IPS-NIHi7 (cell line): Measurements from ENCODE around the gene NRG4.
"Not testable (repeated sequence)": the region's sequence is repeated elsewhere in the genome, so short reads cannot be mapped to it uniquely, and the experiment has no call there.

Experiments used
- DNase-seq: peaks from one replicate; pipeline ENCODE4 v3.0.0; 2012; ENCODE audit warnings: mixed read lengths; ENCODE audit errors: extremely low spot score

The NRG4 gene, protein sequence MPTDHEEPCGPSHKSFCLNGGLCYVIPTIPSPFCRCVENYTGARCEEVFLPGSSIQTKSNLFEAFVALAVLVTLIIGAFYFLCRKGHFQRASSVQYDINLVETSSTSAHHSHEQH

DNA sequence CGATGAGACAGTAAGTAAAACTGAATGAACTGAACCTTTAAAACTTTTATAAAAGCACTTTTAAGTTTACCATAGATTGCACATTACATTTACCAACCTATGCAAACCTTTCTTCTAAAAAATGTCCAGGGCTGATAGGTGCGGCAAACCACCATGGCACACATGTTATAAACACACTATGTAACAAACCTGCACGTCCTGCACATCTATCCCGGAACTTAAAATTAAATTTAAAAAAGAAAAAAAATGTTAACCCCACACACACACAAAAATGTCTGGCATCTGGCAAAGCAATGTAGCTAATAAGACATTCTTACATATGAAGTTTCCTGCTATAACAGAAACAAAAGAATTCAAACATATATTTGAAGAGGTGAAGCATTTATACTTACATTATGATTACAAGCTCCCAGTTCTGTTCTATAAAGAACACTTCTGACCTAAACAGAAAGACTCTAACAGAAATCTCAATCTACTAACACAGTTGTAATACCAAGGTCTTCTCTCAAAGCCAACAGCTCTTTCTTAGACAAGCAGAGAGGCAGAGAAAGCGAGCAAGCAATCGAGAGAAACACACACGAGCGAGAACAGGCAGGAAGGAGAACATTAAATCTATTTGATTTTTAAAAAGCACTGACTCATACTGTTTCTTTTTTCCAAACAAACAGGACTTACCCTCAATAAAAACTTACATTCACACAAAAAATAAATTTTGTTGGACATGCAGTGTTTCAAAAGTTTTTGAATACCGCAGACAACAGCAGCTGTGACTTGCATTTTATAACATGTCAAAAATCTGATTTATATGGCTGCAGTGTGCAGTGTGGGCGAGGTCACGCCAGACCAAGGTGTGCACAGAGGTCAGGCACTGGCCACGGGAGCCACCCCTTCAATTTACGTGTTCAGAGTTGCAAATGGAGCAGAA is at the start of gene NRG4:
Gene NRG4, minus strand, starts transcription at position 798 of the 925 bp plus-strand sequence. CDS start 1,194 bp downstream, outside the sequence.
- DNase-seq = no peak

DNA sequence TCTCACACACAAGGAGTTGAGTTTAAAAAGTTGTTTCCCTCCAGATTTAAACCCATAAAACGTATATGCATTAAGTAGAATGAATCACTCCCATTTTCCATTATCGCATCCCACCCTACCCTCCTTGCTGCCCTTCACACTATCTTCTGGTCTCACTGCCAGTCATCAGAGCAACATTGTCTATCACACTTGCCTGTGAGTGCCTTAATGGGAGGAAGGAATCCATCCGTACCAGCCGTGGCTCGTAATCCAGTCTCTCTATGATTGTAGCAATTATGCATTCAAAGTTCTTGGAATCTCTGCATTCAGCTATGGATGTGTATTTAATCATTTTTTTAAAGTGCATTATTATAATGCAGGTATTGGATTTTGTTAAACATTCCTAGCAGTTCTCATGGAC is 49.5 kb upstream of the NRG4 start:
- no peak for DNase-seq

DNA sequence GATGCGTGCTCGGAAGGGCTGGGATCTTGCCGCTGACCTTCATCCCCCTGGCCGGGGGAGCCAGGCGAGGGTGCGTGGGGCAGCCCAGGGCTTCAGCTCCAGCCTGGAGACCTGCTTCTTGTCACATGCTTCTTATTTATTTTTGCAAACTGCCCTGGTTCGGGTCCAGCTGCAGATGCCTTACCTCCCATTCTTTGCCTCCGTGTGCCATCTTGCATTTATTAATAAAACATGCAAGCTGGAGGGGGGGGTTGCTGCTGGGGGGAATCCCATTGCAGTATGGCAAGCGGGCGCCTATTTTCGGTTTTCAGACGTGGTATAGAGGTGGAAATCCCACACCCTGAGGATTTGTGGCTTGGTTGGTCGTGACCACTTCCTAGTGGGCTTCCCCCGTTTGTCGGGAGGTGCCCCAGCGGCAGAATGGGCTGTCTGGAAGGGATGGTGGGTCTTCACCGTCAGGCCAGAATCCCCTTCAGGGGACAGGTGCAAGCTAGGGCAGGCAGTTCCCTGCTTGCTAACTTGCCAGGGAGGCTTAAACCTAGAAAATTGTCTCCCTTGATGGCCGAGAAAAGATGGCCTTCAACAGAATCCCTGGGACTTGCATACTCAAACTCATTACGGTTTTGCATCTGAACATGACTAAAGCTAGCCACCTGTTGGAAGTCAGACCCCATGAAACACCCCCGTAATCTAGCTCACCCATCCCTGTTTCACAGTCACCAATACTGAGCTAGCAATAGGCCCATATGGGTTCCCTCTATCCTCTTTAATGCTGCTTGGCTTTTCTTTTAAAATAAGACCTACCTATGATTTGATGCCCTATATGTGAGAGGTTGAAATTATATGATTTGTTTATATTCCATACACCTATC is 48.1 kb upstream of the NRG4 start:
- DNase-seq = no peak

DNA sequence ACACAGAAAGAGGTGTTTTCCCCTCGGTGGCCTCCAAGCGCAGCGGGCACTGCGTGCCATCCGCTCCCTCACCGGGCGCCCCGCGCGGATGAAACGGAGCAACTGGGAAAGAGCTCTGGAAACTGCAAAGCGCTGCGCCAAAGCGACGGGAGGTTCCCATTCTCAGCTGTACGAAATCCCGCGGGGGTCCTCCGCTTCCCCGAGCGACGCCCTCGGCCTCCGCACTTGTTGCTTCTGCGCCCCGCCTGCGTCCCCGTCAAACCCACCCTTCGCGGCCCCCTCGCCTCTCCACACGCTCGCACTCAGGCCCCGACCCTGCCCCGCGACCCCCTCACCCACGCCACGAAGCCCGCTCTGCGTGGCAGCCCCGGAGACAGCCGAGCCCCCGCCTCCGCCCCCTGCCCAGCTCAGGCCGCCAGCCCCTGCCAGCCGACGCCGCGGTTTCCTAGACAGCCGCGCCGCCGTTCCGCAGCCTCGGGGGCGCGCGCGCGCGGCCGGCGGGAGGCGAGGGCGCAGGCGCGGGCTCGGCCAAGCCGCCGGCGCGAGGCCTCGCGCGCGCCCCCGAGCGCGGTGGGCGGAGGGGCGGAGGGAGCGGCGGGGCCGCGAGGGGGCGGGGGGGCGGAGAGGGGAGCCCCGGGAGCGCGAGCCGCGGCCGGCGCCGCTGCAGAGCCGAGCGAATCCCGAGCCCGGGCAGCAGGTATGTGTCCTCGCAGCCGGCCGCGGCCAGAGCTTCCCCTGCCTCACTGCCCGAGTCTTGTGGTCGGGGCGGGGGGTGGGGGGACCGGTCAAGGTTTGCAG is 47.3 kb upstream of the NRG4 start, which contains the start of gene TMEM266:
Gene TMEM266, plus strand, starts transcription at position 666 of the 798 bp plus-strand sequence. CDS start 74,279 bp downstream, outside the sequence.
- DNase-seq = peak; percentile 91

DNA sequence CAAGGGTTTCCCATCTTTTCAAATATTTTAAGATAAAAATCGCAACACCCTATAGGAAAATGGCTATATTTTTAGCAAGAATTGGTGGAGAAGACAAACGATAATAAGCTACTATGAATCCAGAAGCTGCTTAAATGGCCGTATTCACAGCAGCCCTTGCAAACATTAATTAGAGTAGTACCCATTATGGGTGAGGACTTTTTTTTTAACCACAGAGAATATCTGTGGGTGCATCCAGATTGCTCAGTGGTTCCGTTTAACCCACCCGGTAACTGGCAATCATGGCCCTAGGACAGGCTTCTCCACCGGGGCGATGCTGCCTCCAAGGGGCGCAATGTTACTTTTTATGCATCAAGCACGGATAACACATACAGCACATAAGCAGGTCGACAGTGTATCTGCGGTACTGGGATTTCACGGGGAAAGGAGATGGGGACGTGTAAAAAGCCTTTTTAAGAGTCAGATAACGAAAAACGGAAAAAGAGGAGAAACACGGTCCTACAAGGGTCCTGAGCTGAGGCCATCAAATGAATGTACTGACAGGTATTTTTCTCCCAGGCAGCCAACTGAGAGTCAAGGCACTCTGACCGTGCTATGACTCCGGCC is 46.6 kb upstream of the NRG4 start:
- DNase-seq = no peak

DNA sequence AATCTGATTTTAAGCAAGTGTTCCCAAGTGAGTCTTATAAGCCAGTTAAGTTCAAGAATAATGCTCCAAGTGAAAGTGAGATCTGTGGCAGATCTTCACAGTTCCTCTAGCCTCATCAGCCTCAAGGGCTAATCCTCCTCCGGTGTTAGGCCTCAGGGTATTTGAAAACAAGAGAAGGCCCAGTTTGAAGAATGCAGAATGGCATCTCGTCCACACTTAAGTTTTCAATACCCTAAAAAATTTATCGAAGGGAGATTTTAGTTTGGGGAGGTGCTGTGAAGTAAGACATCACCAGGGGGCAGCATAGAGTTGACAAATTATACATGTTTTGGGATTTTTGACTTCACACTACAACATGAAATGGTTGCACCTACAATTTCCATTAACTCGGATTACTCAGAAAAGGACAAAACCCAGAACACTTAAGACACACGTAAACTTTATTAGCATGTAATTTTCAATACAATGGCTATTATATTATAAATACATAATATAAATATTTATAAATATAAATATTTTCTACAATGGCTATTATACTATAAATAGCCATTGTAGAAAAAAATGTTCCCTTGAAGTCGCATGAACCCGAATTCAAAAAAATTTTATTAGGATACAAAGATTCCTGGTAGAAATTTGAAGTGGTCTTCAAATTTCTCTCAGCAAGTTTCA is 45.2 kb upstream of the NRG4 start:
- no peak for DNase-seq

DNA sequence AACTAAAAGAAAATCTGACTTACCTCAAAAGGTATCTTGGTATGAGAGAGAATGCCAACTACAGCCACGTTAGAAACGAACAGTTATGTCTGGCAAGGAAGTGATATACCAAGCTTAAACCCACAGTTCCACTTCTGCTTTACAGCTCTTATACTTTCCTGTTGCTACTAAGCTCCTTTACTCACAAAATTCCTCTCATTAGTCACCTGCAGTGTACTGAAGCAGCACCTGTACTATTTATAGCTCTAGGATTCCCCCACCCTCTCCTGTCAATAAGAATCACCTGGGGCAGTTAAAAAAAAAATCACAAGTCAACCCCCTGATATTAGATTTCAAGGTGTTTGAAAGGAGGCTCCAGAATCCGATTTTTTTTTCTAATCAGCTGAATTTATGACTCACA is 44.7 kb upstream of the NRG4 start:
- DNase-seq = no peak

DNA sequence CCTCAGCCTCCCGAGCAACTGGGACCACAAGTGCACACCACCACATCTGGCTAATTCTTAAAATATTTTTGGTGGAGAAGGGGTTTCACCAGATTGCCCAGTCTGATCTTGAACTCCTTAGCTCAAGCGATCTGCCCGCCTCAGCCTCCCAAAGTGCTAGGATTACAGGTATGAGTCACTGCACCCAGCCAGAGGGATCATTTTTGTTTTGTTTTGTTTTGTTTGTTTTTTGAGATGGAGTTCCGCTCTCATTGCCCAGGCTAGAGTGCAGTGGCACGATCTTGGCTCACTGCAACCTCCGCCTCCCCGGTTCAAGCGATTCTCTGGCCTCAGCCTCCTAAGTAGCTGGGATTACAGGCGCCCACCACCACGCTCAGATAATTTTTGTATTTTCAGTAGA is 42.0 kb upstream of the NRG4 start:
- not testable (repeated sequence) for DNase-seq

DNA sequence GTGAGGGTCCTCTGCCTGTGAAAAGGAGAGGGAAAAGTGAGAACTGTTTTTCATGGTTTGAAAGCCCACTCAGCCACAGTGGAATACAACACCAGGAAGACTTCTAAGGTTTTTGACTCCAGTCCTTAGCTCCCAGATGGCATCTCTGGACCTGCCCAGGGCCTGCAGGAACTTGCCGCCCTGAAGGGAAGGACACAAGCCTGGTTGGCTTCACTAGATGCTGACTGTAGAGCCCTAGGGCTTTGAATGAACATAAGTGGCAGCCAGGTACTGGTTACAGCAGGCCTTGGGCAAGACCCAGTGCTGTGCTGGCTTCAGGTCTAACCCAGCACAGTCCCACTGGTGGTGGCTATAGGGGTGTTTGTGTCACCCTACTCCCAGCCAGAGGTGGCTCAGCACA is 26.3 kb upstream of the NRG4 start:
- DNase-seq = no peak

DNA sequence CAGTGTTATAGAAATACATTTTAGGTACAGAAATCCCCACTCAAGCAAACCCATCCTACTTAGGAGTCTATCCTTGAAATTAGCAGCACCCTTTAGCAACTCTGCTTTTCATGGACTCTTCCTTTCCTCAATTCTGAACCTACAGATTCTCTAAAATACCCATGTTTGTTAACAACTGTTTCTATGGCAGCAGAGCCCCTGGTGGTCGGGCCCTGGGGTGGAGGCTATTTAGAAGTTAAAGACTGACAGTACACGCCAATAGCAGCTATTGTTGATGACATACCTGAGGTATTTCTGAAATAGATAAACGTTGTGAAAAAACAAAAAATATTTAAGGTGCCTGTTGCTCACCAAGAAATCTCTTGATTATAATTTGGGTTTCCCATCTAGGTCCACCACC is 23.4 kb upstream of the NRG4 start:
- DNase-seq = no peak

DNA sequence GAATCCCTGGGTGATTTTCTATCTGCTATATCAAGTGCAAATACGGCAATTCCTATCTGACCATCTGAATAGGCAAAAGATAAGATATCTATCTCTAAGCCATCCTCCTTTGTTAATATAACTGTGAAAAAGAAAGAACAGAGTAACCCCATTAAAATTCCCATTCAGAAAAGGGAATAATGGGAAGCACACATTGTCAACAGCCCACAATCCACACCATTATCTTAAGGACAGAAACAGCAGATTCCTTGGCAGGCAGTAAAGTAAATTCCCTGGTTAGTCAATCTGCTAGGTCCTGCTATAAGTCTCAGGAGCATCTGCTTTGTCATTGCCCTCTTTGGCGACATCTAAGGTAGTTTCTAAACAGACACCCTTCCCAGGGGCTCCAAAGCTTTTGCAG is 21.9 kb upstream of the NRG4 start:
- DNase-seq = no peak

DNA sequence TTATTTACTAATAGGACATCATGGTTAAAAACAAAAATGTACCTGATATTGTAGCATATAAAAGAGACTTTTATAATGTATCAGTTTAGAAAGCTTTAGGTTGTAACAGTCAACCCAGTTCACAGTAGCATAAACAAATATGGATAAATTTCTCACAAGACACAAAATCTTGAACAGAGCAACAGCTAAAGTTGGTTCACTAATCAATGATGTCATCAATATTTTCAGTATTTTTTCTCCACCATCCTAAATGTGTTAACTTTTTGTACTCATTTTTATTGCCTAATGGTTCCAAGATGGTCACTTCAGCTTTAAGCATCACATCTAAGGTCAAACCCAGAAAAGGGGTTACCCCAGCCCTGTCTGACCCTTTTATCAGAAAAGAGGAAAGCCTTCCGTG is 21.2 kb upstream of the NRG4 start:
- no peak for DNase-seq

DNA sequence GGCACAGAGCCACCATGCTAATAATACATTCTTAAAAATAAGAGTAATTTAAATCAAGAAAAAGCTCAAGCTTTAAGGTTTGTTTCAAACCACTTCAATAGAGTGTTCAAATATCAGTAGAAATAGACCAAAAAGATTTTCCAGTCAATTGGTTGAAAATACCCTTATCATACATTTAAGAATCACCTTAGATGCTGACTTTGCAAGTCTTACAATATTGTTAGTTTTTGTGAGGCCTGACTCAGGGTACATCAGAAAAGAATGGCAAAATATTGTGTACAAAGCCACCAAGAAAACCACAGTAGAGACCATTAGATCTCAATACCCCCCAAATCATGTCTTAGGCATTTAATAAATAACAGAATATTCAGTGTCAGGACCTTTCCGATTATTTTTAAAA is 19.8 kb upstream of the NRG4 start:
- no peak for DNase-seq

DNA sequence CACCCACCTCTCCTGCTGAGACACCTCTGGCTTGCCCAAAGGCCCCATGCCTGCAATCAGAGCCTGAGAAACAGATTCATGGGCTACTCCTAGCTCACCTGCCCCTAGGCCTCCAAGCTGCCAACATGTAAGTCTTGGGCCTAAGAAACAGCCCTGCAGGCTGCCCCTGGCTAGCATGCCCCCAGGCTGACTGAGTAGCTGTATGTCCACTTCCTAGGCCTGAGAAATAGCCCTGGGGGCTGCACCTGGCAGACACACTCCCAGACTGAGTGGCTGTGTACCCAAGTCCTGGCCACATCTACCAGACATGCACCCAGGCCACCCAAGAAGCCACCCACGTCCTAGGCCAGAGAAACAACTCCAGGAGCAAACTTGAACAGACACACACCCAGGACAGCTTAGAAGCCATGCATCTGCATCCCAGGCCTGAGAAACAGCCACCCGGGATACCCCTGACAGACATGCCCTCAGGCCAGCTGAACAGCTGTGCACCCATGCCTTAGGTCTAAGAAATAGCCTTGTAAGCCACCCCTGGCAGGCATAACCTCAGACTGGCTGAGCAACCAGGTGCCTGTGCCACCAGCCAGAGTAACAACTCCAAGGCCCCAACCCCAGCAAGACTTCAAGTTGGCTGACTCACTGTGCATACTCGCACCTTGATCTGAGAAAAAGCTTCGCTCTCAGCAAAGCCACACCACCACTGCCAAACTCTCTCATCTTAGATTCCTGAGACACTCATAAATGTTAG is 12.0 kb upstream of the NRG4 start:
- DNase-seq = no peak

DNA sequence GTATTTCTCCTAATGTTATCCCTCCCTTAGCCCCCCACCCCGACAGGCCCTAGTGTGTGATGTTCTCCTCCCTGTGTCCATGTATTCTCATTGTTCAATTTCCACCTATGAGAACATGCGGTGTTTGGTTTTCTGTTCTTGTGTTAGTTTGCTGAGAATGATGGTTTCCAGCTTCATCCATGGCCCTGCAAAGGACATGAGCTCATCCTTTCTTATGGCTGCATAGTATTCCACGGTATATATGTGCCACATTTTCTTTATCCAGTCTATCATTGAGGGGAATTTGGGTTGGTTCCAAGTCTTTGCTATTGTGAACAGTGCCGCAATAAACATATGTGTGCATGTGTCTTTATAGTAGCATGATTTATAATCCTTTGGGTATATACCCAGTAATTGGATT is 1.2 kb upstream of the NRG4 start:
- DNase-seq = not testable (repeated sequence)

DNA sequence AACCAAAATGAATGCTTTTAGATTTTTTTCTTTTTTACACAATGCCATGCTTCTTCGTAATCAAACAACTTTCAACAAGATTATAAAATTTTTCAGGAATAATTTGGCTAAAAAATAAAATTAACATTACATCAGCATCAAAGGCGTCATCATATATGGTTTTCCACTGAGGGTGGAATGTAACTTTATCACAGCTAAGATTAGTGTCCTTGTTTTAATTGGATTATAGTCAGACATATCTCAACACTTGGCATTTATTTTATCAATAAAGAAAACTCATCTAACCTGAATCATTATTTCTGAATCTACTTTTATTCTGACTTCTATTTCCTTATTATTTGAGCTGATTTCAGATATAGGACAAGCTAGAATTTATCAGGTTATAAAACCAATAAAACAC is 1.6 kb downstream of the NRG4 start:
- DNase-seq = no peak

DNA sequence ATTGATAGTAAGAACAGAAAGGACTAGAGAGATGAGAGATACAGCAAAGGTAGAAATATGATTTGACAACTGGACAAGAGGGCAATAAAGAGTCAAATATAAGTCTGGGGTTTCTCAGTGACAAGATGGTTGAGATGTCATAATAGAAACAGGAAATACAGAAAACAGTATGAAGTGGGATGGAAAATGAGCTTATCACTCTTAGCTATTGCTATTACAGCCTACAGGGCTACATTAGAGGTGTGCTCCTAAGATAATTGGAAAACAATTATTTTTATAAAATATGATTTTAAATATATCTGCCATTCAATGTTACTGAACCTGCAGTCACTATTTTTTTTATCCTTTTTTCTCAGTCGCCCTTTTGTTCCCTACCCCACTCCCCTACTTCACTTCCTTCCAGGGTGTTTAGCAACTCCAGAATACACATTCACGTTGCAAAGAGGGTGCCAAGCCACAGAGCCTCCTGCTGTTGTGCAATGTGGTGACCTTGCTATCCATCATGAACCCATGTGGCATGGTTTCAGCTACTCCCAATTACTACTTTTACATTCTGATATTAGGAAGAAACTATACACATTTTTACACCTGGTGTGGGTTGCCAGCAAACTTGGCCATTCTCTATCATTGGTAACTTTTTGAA is 6.0 kb downstream of the NRG4 start:
- DNase-seq = no peak

DNA sequence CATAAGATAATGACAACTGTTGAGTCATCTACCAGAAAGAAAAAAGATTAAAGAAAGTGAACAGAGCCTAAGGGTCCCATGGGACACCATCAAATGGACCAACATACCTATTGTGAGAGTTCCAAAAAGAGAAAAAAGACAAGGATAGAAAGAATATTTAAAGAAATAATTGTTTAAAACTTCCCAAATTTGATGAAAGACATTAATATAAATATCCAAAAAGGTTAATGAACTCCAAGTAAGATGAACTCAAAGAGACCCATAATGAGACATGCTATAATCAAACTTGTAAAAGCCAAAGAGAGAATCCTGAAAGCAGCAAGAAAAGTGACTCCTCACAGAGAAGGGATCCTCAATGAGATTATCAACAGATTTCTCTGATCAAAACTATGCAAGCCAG is 8.9 kb downstream of the NRG4 start:
- no peak for DNase-seq

DNA sequence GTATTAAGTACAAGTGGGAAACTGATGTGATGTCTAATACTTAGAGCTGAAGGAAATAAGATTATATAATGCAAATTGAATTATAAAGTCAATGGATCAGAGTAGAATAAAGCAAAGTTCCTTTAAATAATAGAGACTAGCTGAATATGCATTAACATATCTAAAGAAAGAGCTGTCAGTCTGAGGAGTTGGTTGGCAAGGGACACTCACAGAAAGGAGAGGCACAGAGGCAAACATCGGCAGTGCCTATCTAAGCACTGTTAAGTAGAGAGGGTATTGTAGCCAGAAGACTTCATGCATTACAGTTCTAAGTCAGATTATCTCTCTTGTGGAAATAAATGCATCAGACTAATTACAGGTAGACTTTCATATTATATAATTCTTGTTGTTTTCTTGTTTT is 16.6 kb downstream of the NRG4 start:
- no peak for DNase-seq
